Prostate gland (tissue), 2 donors: ENCODE measurements around the gene IGHMBP2.

Experiments used
- CTCF ChIP-seq, 4 experiments: fragments of 200-600 bp in 2 of 4; fragments of 450-650 bp in 2 of 4; sonication (generic) in 2 of 4; IDR thresholded peaks; 1 replicate in 3 of 4; 2 replicates in 1 of 4; pipeline ENCODE4 v1.5.1; 2016 to 2019; ENCODE audit warnings: antibody characterized with exemption in 4 of 4, mild to moderate bottlenecking in 2 of 4, moderate library complexity in 2 of 4
- POLR2A ChIP-seq: fragments of 450-650 bp; IDR thresholded peaks from one replicate; pipeline ENCODE4 v1.6.1; 2016; ENCODE audit warnings: antibody characterized with exemption, mild to moderate bottlenecking

- TF ChIP-seq POLR2A (no peak), CTCF (IDR thresholded peaks at IDR 0.05) (no peak)
Measured at GRCh38 chr11:68891351-68891948, 12.2 kb upstream of the IGHMBP2 start.
